ENCODE measurements around the gene LLGL2.
"Not testable (repeated sequence)": the region's sequence is repeated elsewhere in the genome, so short reads cannot be mapped to it uniquely, and the experiment has no call there.

LLGL2 gene

DNA sequence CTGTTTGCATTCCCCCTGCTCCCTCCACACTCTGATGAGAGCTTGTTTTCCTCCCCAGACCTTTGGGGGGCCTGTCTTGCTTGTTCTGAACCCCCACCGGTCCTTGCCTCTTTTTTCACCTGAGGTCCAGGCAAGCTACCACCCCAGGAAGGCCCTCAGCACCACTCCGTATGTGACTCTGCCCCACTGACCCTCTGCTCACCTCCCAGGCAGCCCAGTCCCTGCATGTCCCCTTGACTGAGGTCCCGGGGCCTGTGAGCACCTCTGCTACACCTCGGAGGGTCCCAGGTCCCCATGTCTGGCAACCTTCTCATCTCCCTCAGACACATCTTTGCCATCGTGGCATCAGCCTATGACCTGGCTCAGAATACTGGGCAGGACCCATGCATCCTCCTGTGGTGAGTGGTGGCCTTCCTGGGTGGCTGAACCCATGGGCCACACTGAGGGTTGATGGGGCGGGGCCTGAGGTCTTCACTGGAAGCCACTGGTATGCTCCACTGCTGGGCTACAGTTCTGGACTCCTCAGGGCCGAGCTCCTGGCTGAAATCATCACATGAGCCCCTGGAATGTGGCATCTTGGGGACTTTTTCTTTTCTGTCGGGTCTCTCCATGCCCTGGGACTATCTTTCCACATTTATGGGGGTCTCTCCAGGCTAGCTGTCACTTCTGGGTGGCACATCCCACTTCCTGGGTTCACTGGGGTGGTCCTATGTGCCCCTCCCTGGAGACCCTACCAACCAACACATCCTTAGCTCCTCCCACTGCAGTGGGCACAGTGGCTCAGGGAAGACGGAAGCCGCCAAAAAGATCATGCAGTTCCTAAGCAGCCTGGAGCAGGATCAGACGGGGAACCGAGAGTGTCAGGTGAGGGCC, 65.6 kb downstream of the LLGL2 start:
- Histone ChIP-seq H3K79me2 (ENCODE audit: control insufficient read depth, low read length) (no peaks in the 10 kb centered on the region), H3K27ac (ENCODE audit: low read depth, low read length) (no peak overlapping the region), H3K4me3 (ENCODE audit: low read length) (no peak overlapping the region), H3K9me3 (ENCODE audit: control insufficient read depth, insufficient read depth, low read length) (no peaks in the 10 kb centered on the region), H3K27me3 (ENCODE audit: control insufficient read depth, low read length) (peaks cover 47% of the 10 kb centered on the region), H3K36me3 (ENCODE audit: control insufficient read depth, low read length) (no peaks in the 10 kb centered on the region), H3F3A (ENCODE audit: control insufficient read depth, insufficient read depth) (no peaks in the 10 kb centered on the region), H3K4me1 (ENCODE audit: control insufficient read depth, low read length) (peaks cover 23% of the 10 kb centered on the region), H3K9me2 (replicated peaks; ENCODE audit: control insufficient read depth, low read length) (no peaks in the 10 kb centered on the region), H3K4me2 (ENCODE audit: low read length) (no peak overlapping the region), H4K20me1 (ENCODE audit: control insufficient read depth, insufficient read depth, low read depth, low read length) (no peaks in the 10 kb centered on the region)
- TF ChIP-seq, protein P1, sequence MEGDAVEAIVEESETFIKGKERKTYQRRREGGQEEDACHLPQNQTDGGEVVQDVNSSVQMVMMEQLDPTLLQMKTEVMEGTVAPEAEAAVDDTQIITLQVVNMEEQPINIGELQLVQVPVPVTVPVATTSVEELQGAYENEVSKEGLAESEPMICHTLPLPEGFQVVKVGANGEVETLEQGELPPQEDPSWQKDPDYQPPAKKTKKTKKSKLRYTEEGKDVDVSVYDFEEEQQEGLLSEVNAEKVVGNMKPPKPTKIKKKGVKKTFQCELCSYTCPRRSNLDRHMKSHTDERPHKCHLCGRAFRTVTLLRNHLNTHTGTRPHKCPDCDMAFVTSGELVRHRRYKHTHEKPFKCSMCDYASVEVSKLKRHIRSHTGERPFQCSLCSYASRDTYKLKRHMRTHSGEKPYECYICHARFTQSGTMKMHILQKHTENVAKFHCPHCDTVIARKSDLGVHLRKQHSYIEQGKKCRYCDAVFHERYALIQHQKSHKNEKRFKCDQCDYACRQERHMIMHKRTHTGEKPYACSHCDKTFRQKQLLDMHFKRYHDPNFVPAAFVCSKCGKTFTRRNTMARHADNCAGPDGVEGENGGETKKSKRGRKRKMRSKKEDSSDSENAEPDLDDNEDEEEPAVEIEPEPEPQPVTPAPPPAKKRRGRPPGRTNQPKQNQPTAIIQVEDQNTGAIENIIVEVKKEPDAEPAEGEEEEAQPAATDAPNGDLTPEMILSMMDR (IDR thresholded peaks at IDR 0.05; ENCODE audit: low read depth, low read length, poor library complexity, severe bottlenecking) = no peak
- TF ChIP-seq EZH2phosphoT487 (IDR thresholded peaks at IDR 0.05; ENCODE audit: borderline replicate concordance, low read length) = no peak

DNA sequence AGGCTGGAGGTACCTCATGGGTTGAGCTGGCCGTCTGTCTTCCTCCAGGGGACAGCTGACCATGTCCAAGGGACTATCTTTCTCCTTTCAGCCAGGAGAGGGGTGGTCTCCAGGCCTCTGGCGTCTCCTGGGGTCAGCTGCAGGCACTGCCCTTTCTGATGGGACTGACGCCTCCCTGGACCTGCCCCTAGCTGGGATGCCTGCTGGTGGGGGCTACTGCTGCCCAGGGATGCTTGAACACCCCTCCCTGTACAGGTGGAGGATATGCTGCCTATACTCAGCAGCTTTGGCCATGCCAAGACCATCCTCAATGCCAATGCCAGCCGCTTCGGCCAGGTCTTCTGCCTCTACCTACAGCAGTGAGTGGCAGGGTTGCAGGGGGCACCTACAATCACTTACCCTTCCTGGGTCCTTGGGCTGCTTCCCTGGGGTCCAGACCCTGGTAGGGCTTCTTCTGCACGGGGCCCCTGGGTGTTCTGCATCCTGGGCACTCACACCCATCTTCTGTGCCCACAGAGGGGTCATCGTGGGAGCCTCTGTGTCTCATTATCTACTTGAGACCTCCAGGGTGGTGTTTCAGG, 66.3 kb downstream of the LLGL2 start:
- Histone ChIP-seq H4K20me1 (ENCODE audit: control insufficient read depth, insufficient read depth, low read depth, low read length) (no peaks in the 10 kb centered on the region), H3K4me3 (ENCODE audit: low read length) (no peak overlapping the region), H3K27me3 (ENCODE audit: control insufficient read depth, low read length) (peaks cover 42% of the 10 kb centered on the region)

DNA sequence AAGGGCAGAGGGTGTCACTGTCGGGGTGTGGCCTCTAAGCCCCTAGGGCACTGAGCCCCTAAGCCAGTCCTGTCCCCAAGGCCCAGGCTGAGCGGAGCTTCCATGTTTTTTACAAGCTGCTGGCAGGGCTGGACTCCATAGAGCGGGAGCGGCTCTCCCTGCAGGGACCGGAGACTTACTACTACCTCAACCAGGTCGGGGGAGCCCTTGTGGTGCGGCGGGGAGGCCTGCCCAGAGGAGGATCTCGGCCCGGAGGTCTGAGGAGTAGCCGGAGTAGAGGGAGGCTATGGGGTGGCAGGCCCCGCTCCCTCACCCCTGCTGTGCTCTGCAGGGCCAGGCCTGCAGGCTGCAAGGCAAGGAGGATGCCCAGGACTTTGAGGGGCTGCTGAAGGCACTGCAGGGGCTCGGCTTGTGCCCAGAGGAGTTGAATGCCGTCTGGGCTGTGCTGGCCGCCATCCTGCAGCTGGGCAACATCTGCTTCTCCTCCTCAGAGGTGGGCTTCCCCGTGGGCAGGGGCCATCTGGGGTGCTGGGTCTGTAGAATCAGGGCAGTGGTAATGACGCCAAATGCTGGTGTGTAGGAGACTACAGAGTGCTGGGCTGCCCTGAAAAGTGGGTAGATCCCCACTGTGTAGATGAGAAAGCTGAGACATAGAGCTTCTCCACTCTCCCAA, 67.0 kb downstream of the LLGL2 start:
- H3K4me3 ChIP-seq (ENCODE audit: low read length) = no peak overlapping the region
- no peaks in the 10 kb centered on the region for H3K9me3 ChIP-seq (ENCODE audit: control insufficient read depth, insufficient read depth, low read length)
- H3K36me3 ChIP-seq (ENCODE audit: control insufficient read depth, low read length) = no peaks in the 10 kb centered on the region
- no peak overlapping the region for H3K27ac ChIP-seq (ENCODE audit: low read depth, low read length)
- H3K79me2 ChIP-seq (ENCODE audit: control insufficient read depth, low read length) = no peaks in the 10 kb centered on the region
- H3F3A ChIP-seq (ENCODE audit: control insufficient read depth, insufficient read depth) = no peaks in the 10 kb centered on the region
- H3K27me3 ChIP-seq (ENCODE audit: control insufficient read depth, low read length) = peaks cover 36% of the 10 kb centered on the region
- TF ChIP-seq, protein P1 (IDR thresholded peaks at IDR 0.05; ENCODE audit: low read depth, low read length, poor library complexity, severe bottlenecking) = no peak
- no peak for TF ChIP-seq EZH2phosphoT487 (IDR thresholded peaks at IDR 0.05; ENCODE audit: borderline replicate concordance, low read length)
- no peaks in the 10 kb centered on the region for H3K9me2 ChIP-seq (replicated peaks; ENCODE audit: control insufficient read depth, low read length)
- H4K20me1 ChIP-seq (ENCODE audit: control insufficient read depth, insufficient read depth, low read depth, low read length) = no peaks in the 10 kb centered on the region
- H3K4me1 ChIP-seq (ENCODE audit: control insufficient read depth, low read length) = peaks cover 23% of the 10 kb centered on the region
- no peak overlapping the region for H3K4me2 ChIP-seq (ENCODE audit: low read length)

More for the DNA sequence above, 66.3 kb downstream of the LLGL2 start:
- H3K79me2 ChIP-seq (ENCODE audit: control insufficient read depth, low read length) = no peaks in the 10 kb centered on the region
- H3K36me3 ChIP-seq (ENCODE audit: control insufficient read depth, low read length) = no peaks in the 10 kb centered on the region
- H3K9me2 ChIP-seq (replicated peaks; ENCODE audit: control insufficient read depth, low read length) = no peaks in the 10 kb centered on the region
- TF ChIP-seq, protein P1 (IDR thresholded peaks at IDR 0.05; ENCODE audit: low read depth, low read length, poor library complexity, severe bottlenecking) = no peak
- no peaks in the 10 kb centered on the region for H3K9me3 ChIP-seq (ENCODE audit: control insufficient read depth, insufficient read depth, low read length)
- H3K27ac ChIP-seq (ENCODE audit: low read depth, low read length) = no peak overlapping the region
- peaks cover 23% of the 10 kb centered on the region for H3K4me1 ChIP-seq (ENCODE audit: control insufficient read depth, low read length)
- H3F3A ChIP-seq (ENCODE audit: control insufficient read depth, insufficient read depth) = no peaks in the 10 kb centered on the region
- H3K4me2 ChIP-seq (ENCODE audit: low read length) = no peak overlapping the region

DNA sequence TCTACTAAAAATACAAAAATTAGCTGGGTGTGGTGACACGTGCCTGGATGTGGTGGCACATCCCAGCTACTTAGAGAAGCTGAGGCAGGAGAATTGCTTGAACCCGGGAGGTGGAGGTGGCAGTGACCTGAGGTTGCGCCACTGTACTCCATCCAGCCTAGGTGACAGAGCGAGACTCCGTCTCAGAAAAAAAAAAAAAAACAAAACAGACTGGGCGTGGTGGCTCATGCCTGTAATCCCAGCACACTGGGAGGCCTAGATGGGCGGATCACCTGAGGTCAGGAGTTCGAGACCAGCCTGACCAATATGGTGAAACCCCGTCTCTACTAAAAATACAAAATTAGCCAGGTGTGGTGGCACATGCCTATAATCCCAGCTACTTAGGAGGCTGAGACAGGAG, 67.9 kb downstream of the LLGL2 start:
- not testable (repeated sequence) for H3K27ac ChIP-seq (ENCODE audit: low read depth, low read length); H3K4me2 ChIP-seq (ENCODE audit: low read length); H3F3A ChIP-seq (ENCODE audit: control insufficient read depth, insufficient read depth); H3K79me2 ChIP-seq (ENCODE audit: control insufficient read depth, low read length); H3K9me2 ChIP-seq (replicated peaks; ENCODE audit: control insufficient read depth, low read length); H3K4me3 ChIP-seq (ENCODE audit: low read length); H3K9me3 ChIP-seq (ENCODE audit: control insufficient read depth, insufficient read depth, low read length); H3K36me3 ChIP-seq (ENCODE audit: control insufficient read depth, low read length); H4K20me1 ChIP-seq (ENCODE audit: control insufficient read depth, insufficient read depth, low read depth, low read length)
- H3K4me1 ChIP-seq (ENCODE audit: control insufficient read depth, low read length) = peaks cover 16% of the 10 kb centered on the region
- H3K27me3 ChIP-seq (ENCODE audit: control insufficient read depth, low read length) = peaks cover 26% of the 10 kb centered on the region
